ENCODE data around the gene ZCCHC7. TPM values are rescaled to one million over a fixed set of nuclear protein-coding genes. Genes with fewer than 3 reads are reported as not detected.

ZCCHC7 gene
- total and polyA plus RNA-seq, 2 experiments from 2014 or later: 29.8 to 38.8 TPM

GRCh38 chr9:37198831-37199230 lies 78.5 kb downstream of the ZCCHC7 start:
- DNase-seq (ENCODE audit: low spot score) (no peak), ATAC-seq (no peak)
- Mint-ChIP-seq H3K27ac (no peak overlapping the region), H3K36me3 (ENCODE audit: low read depth) (peaks cover 7% of the 10 kb centered on the region), H3K27me3 (ENCODE audit: insufficient read depth, low read depth, poor library complexity) (peaks cover 9% of the 10 kb centered on the region), H3K4me3 (no peak overlapping the region), H3K4me1 (peaks cover 59% of the 10 kb centered on the region), H3K9me3 (peaks cover 6% of the 10 kb centered on the region; the same call in 2 of the 3 replicates)
- H3K27me3 ChIP-seq (ENCODE audit: insufficient read depth): no peaks in the 10 kb centered on the region
- H2AFZ ChIP-seq: no peak overlapping the region
- peaks cover 63% of the 10 kb centered on the region for H3K4me1 ChIP-seq (ENCODE audit: insufficient read depth)
- no peak overlapping the region for H3K4me3 ChIP-seq
- H3F3A ChIP-seq (replicated peaks; ENCODE audit: low read depth): no peaks in the 10 kb centered on the region
- H3K4me2 ChIP-seq: no peak overlapping the region
- no peaks in the 10 kb centered on the region for H3K9me2 ChIP-seq (ENCODE audit: insufficient read depth)
- no peaks in the 10 kb centered on the region for H4K20me1 ChIP-seq (replicated peaks; ENCODE audit: insufficient read depth)
- H3K27ac ChIP-seq (ENCODE audit: low read depth): no peak overlapping the region
- H3K79me2 ChIP-seq (replicated peaks; ENCODE audit: insufficient read depth): peaks cover 18% of the 10 kb centered on the region
- no peak for TF ChIP-seq JUNB (IDR thresholded peaks at IDR 0.05; ENCODE audit: unreplicated experiment)
- no peaks in the 10 kb centered on the region for H3K36me3 ChIP-seq (ENCODE audit: insufficient read depth)

GRCh38 chr9:37200433-37201005 lies 80.1 kb downstream of the ZCCHC7 start:
- H3K9me2 ChIP-seq (ENCODE audit: insufficient read depth): no peaks in the 10 kb centered on the region
- no peaks in the 10 kb centered on the region for H3K36me3 ChIP-seq (ENCODE audit: insufficient read depth)
- H3K27me3 ChIP-seq (ENCODE audit: insufficient read depth): no peaks in the 10 kb centered on the region
- Mint-ChIP-seq H3K27me3 (ENCODE audit: insufficient read depth, low read depth, poor library complexity) (peaks cover 9% of the 10 kb centered on the region), H3K4me1 (peaks cover 55% of the 10 kb centered on the region), H3K4me3 (no peak overlapping the region), H3K9me3 (peaks cover 17% of the 10 kb centered on the region; the same call in 2 of the 3 replicates), H3K36me3 (ENCODE audit: low read depth) (peaks cover 21% of the 10 kb centered on the region), H3K27ac (peak overlapping the region; percentile 30)
- peak overlapping the region; percentile 29 for H3K4me2 ChIP-seq
- TF ChIP-seq ZNF462 (CRISPR knock-in tag; IDR thresholded peaks at IDR 0.05) (no peak), JUNB (IDR thresholded peaks at IDR 0.05; ENCODE audit: unreplicated experiment) (no peak), ZNF114 (CRISPR knock-in tag; IDR thresholded peaks at IDR 0.05) (no peak), ZNF331 (CRISPR knock-in tag; IDR thresholded peaks at IDR 0.05; ENCODE audit: low read depth) (no peak), POLR2AphosphoS5 (IDR thresholded peaks at IDR 0.05; ENCODE audit: low read depth) (no peak), ETS1 (IDR thresholded peaks at IDR 0.05) (no peak), REST (IDR thresholded peaks at IDR 0.05; ENCODE audit: unreplicated experiment) (no peak), CREB1 (CRISPR knock-in tag; IDR thresholded peaks at IDR 0.05; ENCODE audit: low read depth) (no peak), EZH2 (IDR thresholded peaks at IDR 0.05; ENCODE audit: low read depth, unreplicated experiment) (no peak), STAT1 (IDR thresholded peaks at IDR 0.05; ENCODE audit: unreplicated experiment) (no peak), EZH2phosphoT487 (IDR thresholded peaks at IDR 0.05; ENCODE audit: unreplicated experiment) (no peak), NANOG (IDR thresholded peaks at IDR 0.05; ENCODE audit: borderline replicate concordance) (no peak)
- H3K27ac ChIP-seq (ENCODE audit: low read depth): peak overlapping the region; percentile 23; the same call in 1 of the 2 replicates
- H2AFZ ChIP-seq: no peak overlapping the region
- ATAC-seq (no peak), DNase-seq (ENCODE audit: low spot score) (no peak)
- no peaks in the 10 kb centered on the region for H4K20me1 ChIP-seq (replicated peaks; ENCODE audit: insufficient read depth)
- peaks cover 56% of the 10 kb centered on the region for H3K4me1 ChIP-seq (ENCODE audit: insufficient read depth)
- H3K4me3 ChIP-seq: no peak overlapping the region
- H3K79me2 ChIP-seq (replicated peaks; ENCODE audit: insufficient read depth): peaks cover 28% of the 10 kb centered on the region
- H3F3A ChIP-seq (replicated peaks; ENCODE audit: low read depth): no peaks in the 10 kb centered on the region
